GM19035 (cell line): ENCODE measurements around the gene CCNE1.
A peak's percentile ranks its signal among the peaks of the same experiment; 100 is the strongest.

Experiments
- ATAC-seq: cut with Tn5 transposase; IDR thresholded peaks from one replicate; pipeline ENCODE4 v1.9.1; 2021; ENCODE audit not compliant: unreplicated experiment

CCNE1 gene

DNA sequence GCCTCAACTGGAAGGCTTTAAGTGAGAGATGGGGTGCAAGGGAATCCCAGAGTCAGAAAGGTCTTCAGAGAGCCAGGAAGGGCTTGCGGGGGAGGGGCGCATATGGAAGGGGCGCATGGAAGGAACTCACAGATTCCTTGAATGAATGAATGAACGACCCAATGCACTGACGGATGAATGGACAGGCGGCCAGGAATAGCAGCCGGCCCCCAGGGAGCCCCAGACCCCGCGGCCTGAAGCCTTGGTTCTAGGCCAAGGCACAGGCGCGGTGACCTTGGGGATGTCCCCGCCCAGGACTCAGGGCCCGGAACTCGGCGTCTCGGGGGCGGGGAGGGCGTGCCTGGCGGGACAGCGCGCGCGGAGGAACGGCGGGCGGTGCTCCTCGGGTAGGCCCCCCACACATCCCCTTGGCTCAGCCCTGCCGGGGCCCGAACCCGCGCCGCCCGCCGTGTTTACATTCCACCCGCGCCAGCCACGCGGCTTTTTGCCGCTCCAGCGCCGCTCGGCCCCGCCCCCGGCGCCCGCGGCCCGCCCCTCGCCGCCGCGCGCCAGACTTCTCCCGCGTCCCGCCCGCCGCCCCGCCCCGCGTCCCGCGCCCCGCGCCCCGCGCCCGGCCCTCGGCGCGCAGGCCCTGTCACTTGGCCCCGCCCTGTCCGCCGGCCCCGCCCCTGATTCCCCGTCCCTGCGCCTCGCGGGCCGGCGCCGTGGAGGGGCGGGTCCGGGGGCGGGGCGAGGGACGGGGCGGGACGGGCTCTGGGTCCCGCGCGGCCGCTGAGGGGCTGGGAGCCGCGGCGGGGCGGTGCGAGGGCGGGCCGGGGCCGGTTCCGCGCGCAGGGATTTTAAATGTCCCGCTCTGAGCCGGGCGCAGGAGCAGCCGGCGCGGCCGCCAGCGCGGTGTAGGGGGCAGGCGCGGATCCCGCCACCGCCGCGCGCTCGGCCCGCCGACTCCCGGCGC is at the start of gene CCNE1:
TSS of gene CCNE1 (plus strand) at position 867 of the 955 bp plus-strand sequence. CDS start 565 bp downstream, outside the sequence.
- ATAC-seq, result peak; percentile 72

DNA sequence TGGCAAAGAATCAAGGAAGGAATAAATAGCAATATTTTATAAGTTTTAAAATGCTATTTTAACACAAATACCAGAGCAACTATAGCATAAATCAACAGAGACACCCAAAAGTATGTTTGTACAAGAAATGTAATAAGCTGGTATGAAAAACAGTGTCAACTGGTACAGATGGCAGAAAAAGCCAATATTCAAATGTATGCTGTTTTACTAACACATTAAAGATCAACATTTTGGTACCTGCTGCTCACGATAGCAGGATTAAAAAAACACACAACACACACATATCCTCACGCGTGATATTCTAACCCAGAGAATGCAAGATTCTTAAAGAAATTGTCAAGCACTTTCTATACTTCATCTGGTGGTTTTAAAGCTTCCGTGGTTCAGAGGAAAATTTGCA is 48.6 kb upstream of the CCNE1 start:
- no peak for ATAC-seq

DNA sequence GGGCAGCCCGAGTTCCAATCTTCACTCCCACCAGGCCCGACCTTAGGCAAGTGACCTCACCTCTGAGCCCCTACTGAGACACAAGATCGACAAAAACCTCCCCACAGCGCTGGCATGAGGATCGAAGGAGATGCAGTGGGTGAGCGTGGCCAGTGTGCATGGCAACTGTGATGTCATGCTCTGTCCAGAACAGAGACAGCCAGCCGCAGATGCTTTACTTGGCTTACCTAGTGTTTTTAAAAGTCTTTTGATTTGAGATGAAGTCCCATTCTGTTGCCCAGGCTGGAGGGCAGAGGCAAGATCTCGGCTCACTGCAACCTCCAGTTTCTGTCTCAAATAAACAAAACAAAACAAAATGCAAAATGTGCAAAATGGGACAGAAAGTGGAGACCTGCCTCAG is 47.4 kb upstream of the CCNE1 start:
- ATAC-seq, result no peak

DNA sequence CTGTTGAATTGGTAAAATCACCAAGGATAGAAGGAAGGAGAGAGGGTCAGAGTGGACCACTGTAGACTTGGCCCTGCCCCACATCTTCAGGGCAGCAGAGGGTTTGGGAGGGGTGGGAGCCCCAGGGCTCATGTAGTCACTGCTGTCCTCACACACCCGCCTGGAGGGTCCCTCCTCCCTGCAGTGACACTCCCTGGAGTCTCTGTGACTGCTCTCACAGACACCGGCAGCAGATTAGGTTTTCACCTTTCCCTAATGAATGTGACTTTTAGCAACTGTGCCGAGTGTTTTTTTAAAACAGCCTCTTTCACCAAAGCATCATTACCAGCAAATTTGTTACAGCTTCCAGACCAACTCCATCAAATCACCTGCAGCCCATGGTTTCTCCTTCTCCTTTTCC is 45.7 kb upstream of the CCNE1 start:
- ATAC-seq, result no peak

DNA sequence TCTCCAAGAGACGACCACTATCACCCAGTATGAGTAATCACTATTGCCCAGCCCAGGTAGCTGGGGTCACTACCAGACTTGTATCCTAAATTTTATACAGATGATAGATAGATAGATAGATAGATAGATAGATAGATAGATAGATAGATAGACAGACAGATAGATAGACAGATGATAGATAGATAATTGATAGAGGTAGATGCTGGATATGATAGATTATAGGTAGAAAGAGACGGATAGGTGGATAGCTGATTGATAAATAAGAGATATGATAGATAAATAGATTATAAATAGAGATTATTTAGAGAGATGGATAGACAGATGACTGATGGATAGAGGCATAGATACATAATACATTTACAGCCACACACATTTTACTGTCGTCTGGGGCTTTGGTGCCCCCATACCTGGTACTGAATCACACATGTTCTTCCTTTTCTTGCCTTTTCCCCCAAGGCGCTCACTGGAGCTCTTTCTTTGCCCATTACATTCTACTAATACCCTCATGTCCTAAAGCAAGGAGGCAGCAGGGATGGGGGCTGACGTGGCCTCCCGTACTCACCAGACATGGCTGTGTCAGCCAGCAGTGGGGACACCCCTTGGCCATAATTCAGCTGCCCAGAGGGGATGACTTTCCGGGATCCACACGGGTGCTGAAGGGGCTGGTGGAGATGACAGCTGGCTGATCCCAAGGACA is 44.6 kb upstream of the CCNE1 start:
- no peak for ATAC-seq

DNA sequence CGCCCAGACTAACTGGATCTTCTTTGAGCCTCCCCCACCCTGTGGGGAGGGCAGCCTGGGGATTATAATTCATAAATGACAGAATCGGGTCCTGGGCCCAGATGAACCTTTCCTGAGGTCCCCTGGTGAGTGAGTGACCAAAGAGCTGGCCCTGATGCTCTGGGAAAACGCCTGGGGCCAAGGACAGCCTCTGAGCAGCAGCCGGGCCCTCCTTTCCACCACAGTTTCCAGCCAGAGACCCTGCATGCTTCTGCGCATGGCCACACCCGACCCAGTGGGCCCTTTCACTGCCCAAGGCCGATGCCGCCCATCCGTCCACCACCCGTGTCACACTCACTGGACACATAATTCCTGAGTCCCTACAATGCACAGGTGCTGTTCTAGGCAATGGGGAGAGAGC is 43.6 kb upstream of the CCNE1 start:
- ATAC-seq, result no peak

DNA sequence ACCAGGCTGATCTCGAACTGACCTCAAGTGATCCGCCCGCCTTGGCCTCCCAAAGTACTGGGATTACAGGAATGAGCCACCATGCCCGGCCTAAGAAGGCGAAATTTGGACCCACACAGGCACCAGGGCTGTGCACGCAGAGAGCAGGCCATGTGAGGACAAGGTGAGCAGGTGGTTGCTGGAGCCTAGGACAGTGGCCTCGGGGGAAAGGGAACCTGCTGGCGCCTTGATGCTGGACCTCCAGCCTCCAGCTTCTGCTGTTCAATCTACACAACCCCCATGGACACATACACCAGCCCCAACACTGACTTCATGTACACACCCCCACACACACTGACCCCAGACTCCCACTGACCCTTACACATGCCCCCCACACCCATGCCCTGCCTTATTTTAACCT is 41.8 kb upstream of the CCNE1 start:
- ATAC-seq, result no peak

DNA sequence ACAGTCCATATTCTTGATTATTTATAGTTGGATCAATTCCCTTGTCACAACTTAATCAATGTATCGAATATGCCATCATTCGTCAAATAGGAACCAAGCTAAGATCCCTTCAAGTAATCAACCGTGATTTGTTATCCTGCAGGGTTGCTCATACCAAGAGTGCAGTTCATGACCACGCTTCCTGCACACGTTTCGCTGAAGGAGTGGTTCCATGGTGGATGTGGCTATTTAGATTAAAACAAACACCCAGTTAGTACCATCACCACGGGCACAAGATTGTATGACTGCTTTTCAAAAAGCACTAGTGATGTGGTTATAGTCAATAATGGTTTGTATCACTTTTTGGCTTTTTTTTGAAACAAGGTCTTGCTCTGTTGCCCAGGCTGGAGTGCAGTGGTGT is 41.1 kb upstream of the CCNE1 start:
- no peak for ATAC-seq

DNA sequence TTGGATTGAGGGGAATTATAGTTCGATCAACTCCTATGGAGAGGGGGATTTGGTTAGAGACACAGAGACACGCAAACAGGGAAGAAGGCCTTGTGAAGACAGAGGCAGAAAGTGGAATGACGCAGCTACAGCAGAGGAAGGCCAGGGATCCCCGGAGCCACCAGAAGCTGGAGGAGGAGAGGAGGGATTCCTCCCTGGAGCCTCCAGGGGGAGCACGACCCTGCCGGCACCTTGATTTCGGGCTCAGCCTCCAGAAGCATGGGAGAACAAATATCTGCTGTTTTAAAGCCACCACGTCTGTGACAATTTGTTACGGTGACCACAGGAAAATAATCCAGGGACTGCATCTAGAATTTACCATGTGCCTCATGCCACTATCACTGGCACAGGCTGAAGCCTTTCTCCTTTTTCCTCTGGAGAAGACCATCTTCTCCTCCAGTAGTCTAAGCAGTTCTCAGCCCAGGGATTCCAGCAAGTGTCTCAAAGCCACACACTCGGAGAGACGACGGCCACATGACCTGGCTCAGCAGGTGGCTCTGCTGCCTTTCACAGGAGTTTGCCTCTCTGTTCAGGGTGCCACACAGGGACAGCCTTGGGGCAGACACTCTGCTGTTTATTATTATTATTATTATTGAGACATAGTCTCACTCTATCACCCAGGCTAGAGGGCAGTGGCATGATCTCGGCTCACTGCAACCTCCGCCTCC is 39.9 kb upstream of the CCNE1 start:
- ATAC-seq, result no peak

DNA sequence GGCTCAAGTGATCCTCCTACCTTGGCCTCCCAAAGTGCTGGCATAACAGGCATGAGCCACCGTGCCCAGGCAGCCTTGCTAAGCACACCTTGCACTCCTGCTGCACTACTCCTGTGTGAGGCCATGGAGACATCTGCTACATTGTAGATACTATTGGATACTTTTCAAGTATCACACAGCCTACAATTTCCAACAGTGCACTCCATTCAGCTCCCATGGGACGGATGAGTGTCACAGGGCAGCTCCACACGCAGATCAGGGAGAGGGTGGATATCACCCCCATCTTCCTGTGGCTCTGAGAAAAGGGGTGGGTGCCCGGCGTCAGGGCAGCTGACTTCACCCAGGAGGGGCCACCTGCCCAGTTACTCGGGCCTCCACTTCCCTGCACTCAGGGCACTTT is 39.1 kb upstream of the CCNE1 start:
- no peak for ATAC-seq

DNA sequence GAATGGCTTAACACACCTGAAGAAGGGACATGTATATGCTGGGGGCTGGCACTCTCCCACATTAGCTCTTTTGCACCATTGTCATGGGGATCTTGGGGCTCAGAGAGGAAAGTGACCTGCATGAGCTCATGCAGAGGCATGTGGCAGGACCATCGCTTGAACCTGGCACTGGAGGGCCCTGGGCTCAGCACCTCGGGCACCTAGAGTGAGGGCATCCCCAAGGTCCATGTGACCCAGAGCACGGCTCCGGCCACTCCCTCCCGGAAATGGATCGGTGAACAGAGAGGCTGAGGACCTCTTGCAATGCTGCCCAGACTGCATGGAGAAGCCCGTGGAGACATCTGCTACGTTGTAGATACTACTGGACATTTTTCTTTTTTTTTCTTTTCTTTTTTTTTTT is 38.6 kb upstream of the CCNE1 start:
- no peak for ATAC-seq

DNA sequence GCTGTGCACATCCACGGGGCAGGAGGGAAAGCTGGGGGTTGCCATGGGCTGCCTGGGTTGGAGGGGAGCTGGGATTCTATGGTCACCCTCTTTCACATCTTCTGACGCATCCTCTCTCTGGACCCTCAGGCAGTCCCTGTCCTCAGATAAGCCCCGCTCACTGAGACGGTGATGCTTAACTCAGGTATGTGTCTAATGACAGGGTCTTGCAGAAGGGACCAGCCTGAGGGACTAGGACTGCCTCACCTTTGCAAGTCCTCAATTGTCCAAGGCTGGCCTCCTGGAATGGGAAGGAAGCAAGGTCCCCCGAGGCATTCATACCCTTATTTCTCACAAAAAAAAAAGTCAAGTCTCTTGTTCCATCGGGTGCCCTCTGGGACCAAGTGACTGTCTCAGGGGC is 37.7 kb upstream of the CCNE1 start:
- no peak for ATAC-seq

DNA sequence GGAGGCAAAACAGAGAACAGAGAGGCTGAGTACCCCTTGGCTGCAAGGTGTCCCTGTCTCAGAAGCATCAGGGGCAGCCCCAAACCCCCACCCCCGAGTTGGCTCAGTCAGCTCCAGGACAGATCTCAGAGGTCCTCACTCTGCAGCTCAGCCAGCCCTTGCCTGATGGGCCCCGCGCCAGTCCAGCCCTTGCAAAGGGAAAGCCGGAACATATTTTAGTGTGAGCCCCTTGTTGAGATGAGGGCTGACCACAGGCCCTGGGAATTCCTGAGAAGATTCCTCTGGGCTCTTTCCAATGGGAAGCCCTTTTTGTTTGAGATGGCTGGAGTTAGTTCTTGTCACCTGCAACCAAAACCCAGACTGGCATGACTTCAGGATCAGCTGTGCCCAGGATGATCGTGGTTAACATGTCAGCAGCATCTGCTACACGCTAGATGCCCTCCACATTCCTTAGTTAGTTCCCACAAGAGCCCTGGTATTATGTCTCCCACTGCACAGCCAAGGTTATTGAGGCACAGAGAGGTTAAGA is 33.9 kb upstream of the CCNE1 start:
- no peak for ATAC-seq

DNA sequence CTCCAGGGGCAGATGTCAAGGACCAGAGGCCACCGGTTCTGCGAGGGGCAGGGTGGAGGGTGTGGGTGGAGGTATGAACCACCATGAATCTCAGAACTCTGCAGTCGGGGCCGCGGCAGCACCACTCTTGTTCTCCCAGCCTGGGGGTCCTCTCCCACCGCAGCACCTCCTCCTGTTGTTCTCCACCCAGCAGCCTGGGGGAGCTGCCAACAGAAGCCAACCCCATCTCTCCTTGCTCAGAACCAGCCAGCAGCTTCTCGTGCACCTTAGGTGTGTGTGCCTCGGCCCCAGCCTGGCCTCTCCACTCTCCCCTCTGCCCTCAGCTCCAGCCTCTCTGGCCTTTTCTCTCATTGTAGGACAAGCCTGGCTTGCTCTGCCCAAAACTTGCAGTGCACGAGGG is 31.9 kb upstream of the CCNE1 start:
- no peak for ATAC-seq

DNA sequence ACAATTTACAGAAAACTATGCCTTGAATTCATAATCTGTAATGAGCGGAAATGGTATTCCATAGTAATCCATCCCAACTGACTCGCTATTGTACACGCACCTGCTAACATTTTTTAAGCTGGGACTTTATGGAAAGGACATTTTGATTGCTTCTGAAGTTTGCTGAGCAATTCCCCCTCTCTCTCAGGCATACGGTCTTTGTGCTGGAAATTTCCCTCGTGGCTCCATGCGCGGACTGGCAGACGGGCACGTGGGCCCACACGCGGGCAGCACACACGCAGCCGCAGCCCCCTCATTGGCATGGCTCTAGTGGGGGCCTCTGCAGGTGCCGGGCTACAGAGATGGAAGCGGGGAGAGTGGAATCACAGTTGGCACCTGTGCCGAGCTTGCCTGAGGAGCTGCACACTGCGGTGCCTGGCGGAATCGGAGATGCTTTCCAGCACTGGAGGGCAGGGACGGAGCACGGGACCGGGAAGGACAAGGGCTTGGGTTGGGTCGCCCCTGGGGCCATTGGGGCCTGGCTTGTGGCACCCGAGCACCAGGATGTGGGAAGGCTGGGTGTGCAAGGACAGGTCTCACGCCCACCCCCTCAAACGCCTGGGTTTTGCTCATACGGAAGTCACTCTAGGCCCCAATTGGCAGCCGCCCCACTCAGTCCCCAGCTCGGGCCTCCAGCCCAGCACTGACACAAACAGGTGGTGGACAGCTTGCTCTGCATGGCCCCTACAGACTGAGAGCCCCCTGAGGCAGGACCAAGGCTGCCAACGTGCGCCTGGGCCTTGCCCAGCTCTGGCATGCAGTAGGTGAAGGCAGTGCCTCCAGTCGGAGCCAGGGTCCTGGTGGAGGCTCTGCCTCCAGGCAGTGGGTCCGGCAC is 30.2 kb upstream of the CCNE1 start:
- ATAC-seq, result no peak

DNA sequence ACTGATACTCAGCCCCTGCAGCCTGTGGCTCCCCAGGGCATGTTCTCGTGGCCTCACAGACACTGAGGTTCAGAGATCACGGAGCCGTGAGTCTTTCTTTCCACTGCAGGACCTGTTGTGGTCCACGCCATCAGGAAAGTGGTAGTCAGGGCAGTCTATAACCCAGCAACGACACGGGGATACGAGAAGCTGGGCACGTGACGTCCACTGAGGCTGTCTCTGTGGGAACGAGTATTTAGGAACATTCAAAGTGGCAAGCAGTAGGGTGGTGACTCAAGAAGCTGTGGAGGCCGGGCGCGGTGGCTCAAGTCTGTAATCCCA is 29.6 kb upstream of the CCNE1 start:
- no peak for ATAC-seq

DNA sequence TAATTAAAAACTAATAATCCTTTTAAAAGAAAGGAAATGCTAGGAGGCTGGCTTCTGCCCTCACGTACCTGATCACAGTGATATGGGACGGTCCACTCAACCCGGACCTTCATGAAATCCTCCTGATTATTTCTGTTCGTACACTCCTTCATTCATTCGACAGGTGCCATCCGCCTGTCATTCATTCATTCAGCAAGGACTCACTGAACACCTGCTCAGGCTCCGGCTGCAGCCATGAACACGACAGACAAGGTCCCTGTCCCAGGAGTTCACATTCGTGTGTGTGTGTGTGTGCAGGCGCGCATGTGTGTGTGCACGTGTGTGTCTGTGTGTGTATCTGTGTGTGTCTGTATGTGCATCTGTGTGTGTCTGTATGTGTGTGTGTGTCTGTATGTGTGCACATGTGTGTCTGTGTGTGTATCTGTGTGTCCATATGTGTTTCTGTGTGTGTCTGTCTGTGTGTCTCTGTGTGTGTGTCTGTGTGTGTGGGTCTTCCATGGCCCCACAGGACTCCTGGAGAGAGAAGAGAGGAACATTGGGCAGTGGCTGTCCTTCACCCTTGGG is 28.1 kb upstream of the CCNE1 start:
- ATAC-seq, result no peak

DNA sequence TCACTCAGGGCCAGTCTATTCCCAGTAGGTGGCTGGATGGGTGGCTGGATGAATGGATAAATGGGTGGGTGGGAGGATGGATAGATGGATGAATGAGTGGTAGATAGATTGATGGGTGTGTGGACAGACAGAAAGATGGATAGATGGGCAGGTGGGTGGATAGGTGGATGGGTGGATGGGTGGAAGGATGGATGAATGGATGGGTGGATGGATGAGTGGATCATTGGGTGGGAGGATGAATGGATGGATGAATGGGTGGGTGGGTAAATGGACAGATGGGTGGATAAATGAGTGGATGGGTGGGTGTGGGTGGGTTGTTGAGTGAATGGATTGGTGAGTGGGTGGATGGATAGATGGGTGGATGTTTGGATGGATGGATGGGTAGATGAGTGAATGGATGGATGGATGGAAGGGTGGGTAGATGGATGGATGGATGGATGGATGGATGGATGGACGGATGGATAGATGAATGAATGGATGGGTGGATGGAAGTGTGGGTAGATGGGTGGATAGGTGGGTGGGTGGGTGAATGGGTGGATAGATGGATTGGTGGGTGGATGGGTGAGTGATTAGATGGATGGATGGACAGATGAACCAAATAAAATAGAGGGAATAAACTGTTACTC is 27.1 kb upstream of the CCNE1 start:
- ATAC-seq, result no peak

DNA sequence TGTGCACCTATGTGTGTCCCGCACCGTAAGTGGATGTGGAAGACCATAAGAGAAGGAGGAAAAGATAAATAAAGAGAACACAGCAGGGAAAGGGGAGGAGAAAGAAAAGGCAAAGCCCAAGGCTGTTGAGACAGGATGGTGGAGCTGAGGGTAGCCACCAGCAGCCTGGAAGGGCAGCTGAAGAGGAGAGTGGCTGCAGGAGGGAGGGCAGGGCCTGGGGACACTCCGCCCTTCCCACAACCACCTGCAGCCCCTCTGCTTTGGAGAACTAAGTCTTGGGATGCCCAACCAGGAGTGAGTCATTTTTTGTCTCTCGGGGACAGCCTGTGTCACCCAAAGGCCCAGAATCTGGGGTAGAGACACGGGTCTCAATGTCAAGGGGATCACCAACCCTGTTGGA is 26.4 kb upstream of the CCNE1 start:
- ATAC-seq, result no peak
